Activated CD4-positive, alpha-beta T cell treated with anti-CD3 and anti-CD28 coated beads, Interleukin-2, amount 50 U/mL, for 48 hours (primary cell): Measurements from ENCODE around the gene DSP.

Experiments used
- DNase-seq, 2 experiments: peaks; one replicate each; pipeline ENCODE4 v3.0.0-alpha.2; 2020

The DSP gene, protein sequence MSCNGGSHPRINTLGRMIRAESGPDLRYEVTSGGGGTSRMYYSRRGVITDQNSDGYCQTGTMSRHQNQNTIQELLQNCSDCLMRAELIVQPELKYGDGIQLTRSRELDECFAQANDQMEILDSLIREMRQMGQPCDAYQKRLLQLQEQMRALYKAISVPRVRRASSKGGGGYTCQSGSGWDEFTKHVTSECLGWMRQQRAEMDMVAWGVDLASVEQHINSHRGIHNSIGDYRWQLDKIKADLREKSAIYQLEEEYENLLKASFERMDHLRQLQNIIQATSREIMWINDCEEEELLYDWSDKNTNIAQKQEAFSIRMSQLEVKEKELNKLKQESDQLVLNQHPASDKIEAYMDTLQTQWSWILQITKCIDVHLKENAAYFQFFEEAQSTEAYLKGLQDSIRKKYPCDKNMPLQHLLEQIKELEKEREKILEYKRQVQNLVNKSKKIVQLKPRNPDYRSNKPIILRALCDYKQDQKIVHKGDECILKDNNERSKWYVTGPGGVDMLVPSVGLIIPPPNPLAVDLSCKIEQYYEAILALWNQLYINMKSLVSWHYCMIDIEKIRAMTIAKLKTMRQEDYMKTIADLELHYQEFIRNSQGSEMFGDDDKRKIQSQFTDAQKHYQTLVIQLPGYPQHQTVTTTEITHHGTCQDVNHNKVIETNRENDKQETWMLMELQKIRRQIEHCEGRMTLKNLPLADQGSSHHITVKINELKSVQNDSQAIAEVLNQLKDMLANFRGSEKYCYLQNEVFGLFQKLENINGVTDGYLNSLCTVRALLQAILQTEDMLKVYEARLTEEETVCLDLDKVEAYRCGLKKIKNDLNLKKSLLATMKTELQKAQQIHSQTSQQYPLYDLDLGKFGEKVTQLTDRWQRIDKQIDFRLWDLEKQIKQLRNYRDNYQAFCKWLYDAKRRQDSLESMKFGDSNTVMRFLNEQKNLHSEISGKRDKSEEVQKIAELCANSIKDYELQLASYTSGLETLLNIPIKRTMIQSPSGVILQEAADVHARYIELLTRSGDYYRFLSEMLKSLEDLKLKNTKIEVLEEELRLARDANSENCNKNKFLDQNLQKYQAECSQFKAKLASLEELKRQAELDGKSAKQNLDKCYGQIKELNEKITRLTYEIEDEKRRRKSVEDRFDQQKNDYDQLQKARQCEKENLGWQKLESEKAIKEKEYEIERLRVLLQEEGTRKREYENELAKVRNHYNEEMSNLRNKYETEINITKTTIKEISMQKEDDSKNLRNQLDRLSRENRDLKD (N-terminal part only)

DNA sequence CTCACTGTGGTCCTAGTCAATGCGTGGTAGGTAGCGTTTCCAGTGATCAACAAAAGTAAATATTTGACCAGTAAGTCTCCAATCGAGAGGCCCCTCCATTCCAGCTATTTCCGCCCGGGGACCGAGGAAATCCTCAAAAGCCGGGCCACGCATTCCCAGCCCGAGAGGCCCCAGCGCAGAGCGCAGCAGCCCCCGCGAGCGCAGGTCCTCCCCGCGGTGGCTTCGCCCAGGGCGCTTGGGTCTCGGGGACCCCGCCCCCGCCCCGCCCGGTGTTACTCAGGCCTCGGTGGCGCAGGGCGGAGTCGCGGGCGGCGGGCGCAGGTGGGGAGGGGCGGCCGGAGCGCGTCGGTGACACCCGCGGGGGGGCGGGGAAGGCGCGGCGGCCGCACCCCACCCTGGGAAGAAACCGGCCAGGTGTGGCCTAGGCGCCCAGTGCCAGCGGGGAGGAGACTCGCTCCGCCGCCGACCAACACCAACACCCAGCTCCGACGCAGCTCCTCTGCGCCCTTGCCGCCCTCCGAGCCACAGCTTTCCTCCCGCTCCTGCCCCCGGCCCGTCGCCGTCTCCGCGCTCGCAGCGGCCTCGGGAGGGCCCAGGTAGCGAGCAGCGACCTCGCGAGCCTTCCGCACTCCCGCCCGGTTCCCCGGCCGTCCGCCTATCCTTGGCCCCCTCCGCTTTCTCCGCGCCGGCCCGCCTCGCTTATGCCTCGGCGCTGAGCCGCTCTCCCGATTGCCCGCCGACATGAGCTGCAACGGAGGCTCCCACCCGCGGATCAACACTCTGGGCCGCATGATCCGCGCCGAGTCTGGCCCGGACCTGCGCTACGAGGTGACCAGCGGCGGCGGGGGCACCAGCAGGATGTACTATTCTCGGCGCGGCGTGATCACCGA is at the start of gene DSP:
DSP (plus strand) TSS at position 497 of the 890 bp plus-strand sequence; CDS start at position 742, 245 bp downstream.
- DNase-seq, result peak; percentile 24 to 43

DNA sequence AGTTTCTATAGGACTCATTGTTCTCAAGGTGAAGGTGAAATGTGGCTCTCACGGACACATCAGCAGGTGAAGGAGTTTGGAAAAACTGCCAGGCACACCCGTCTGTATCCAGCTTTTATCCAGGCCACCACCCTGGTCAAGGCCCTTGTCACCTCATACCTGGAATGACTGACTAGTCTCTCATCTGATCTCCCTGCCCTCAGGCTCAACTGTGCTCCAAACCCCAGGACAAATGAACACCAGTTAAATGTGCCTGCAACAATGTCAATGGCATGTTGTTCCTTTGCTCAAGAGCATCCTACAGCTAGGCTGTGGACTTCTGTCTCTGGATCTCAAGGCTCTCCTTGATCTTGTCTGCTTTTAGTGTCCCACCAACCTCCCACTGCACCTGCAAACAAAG is 47.6 kb upstream of the DSP start:
- DNase-seq, result no peak

DNA sequence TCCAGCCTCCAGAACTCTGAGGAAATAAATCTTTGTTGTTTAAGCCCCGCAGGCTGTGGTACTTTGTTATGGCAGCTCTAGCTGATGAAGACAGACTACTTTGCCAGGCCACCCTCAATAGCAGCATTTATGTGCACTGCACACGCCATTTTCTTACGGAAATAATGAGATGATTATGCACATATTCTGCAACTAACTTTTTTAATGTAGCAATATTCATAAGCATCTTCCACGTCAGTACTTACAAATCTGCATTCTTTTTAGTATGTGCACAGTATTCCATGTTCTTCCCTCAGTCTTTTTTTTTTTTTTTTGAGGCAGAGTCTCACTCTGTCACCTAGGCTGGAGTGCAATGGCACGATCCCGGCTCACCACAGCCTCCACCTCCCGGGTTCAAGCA is 46.8 kb upstream of the DSP start:
- no peak for DNase-seq

DNA sequence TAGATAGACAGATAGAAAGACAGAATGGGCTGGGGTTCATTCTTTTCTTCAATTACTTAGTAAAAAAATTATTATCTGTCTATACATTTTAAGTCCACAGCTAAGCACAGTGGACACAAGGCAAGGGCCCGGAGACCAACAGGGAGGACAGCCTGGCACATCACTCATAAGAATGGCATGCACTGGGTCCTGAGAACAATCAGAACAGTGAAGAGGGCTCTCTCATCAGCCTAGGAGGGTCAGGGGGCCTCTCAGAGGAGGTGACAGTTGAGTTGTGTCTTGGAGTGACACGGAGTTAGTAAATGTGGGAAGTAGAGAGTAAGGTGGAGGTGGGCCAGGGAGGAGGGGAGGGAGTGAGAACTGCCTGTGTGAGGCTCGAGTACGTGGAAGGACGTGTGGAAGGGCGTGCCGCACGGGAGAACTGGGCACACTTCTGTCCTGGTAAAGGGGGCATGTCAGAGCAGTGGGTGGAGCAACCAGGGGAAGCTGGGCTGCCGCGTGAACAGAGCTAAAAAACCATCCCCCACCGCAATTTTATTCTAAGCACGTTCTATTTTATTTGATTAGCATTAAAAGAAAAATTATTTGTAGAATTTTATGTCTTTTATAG is 45.1 kb upstream of the DSP start:
- no peak for DNase-seq

DNA sequence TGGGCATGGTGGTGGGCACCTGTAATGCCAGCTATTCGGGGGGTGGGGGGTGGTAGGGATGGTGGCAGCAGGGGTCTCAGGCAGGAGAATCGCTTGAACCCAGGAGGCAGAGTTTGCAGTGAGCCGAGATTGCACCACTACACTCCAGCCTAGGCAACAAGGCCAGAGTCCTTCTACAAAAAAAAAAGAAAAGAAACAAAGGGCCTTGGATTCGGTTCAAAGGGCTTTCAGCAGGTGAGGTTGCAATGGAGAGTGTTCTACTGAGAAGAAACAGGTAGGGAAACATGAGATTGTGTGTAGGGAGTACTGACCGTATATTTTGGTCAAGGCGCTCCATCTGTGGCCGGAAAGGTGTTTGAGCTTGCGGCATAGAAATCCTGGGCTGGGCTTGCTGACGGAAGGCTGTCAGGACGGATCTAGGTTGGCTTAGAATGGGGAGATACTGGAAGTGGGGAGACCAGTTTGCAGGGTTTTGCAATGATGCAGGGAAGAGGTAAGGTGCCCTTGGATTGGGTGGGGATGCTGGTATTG is 40.7 kb upstream of the DSP start:
- DNase-seq, result no peak

DNA sequence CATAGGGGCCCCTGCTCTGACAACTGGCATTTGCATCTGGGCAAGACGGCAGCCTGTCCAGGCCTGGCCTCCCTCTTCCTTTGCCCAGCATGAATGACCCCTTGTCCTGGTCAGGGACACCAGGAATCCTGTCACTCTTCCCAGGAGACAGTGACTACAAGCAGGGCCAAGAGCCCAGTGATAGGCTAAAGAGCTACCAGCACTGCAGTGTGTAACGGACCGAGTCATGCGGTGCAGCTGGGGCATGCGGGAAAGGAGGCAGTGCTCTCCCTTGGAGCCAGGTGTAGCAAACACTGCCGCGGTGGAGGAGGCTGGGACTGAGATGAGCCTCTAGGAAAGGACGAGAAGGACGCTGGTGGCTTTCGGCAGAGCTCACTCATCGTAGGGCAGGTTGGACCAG is 38.7 kb upstream of the DSP start:
- no peak for DNase-seq

DNA sequence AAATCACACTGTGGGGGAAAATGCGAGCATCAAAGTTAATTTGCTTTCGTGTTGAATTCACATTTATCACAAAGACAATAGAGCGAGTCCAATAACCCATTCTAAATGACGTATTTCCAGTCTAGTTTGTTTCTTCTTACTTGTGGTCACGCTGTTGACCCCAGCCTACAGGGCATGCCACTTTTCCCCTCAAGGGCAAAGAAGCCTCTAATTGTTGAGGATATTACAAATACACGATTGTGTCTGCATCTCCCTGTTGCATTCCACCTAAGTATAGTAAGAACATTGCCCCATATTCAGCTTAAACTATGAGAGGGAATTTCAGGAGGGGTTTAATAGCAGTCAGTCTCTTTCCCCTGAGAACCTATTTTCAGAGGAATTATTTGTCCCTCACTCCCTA is 37.4 kb upstream of the DSP start:
- no peak for DNase-seq

DNA sequence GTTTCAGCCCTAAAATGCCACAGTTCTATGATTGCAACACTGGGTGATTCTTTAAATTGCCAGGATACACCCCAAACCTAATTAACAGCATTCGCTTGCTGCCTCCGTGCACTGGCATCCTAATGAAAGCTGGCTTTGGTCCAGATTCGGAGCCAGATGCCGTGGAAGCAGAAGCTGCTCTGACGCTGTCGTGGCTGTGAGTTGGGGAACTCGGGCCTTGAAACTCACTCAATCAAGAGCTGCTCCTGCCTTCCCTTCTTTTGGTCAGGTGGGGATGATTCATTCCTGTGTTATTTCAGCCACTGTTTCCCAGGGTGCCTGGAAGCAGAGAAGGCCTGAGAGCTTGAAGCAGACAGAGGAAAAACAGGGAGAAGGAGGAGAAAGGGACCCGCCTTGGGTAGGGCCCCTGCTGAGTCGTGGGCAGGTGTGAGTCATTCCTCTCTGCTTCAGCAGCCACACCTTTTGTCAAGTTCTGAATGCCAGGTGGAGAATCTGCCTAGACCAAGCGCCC is 36.2 kb upstream of the DSP start:
- DNase-seq, result peak in 1 of 2 experiments; percentile 2

DNA sequence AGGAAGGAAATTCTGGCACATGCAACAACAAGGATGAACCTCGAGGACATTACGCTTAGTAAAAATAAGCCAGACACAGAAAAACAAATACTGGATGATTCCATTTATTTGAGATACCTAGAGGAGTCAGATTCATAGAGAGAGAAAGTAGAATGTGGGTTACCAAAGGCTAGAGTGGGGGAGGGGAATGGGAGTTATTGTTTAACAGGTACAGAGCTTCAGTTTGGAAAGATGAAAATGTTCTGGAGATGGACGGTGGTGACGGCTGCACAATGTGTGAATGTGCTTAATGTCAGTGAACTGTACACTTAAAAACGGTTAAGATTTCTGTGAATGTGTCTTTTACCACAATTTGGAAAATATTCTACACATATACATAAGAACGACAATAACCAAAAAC is 33.9 kb upstream of the DSP start:
- DNase-seq, result no peak

DNA sequence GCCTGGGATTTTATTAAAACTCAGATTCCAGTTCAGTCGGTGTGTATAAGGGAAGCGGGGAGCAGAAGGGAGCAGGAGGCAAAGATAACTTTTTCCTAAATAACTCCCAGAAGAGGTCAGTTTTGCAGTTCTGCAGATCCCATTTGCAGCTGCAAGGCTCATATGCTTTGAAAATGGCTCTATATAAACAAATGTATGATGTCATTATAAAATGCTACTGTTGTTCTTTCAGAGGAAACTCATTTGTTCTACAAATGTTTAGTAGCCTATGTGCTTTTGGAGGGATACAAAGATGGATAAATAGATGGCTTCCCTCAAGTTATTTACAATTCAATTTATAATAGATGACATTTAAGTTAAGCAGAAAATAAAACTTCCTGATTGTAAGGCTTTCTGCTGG is 29.2 kb upstream of the DSP start:
- DNase-seq, result no peak

DNA sequence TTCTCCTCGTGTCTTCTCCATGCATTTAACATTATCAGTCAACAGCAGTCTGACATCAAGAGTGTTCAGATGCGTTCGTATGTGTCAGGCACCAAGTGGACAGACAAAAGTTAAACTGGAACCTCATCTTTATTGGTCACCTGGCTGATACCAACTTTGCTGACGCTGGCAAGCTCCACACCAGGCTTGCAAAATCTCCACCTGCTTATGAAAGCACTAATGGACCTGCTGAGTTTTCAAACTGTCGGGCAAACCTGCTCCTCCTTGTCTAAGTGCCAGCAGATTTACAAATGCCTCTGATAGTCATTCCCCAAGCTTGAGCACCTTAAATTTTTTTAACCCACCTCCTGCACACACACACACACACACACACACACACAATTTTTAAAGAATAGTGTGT is 27.9 kb upstream of the DSP start:
- no peak for DNase-seq

DNA sequence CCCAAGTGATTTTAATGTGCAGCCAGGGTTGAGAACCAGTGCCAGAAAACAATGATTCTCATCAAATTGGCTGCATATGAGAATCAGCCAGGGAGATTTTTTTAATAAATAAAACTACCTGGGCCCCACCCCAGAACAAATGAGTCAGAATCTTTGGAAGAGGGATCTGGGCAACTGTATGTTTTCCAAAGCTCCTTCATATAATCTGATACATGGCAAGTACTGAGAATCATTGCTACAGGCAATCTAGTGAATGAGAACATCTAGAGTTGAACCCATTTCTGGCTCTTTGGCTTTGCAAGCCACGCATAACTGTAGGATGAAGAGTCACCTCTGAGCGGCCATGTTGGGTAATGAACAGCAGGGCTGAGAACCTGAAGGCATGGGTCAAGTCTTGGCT is 26.1 kb upstream of the DSP start:
- DNase-seq, result no peak

DNA sequence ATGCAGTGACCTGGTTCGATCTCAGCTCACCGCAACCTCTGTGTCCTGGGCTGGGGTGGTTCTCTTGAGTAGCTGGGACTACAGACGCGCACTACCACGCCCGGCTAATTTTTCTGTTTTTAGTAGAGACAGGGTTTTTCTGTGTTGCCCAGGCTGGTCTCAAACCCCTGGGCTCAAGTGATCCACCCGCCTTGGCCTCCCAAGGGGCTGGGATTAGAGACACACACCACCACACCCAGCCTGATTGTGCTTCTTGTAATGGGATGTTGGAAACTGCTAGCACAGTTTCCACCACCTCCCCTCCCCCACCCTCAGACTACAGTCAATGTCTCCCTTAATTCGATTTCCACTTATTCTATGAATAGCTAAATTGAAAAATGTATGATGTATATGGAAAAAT is 22.6 kb upstream of the DSP start:
- no peak for DNase-seq

DNA sequence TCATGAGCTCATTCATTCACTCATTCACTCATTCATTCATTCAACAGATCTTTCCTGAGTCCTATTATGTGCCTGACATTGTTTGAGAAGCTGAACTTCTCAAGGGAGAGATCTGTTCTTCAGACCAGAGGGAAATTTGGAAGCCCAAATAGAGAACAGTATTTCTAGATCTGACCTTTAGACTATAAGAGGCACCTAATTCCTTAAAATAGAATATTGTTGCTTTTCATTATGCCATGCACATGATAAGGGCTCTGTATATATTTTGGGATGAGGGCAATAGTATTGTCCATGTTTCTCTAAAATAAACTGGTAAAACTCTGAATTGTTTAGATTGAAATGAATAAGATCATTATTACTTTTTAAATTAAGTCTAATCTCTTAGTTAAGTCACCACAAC is 18.6 kb upstream of the DSP start:
- no peak for DNase-seq

DNA sequence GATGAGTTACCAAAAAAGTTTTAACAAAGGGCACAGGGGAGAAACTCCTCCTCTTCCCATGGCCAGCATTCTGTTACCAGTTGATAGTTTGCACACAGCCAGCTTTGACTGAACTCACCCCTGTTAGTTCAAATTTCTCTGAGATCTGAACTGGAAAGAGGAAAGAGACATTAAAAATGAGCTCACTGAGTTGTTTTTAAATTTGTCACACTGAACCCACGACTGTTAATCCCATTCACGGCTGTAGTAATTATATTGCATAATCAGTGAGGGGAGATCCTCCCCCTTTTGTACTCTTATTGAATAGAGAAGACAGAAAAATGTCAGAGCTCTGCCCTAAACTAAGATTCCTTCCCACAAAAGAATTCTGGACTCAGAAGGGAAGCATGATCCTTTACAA is 17.5 kb upstream of the DSP start:
- DNase-seq, result no peak

DNA sequence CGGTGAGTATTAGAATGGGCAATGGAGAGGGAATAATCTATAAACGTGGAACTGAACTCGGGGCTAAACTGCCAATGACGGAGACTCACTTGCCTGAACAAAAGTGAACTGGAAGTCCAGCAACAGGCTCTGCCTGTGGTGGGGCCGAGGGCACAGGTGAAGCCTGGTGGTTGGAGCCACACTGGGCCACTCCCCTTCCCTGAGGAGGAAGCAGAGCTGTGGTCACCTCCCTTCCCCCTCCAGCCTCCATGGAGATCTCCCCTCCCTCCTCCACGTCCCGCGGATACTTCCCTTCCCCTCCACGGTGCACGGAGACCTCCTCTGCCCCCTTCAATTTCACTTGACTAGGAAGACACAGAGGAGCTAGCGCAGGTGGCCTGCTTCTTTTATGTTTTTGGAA is 14.7 kb upstream of the DSP start:
- DNase-seq, result no peak

DNA sequence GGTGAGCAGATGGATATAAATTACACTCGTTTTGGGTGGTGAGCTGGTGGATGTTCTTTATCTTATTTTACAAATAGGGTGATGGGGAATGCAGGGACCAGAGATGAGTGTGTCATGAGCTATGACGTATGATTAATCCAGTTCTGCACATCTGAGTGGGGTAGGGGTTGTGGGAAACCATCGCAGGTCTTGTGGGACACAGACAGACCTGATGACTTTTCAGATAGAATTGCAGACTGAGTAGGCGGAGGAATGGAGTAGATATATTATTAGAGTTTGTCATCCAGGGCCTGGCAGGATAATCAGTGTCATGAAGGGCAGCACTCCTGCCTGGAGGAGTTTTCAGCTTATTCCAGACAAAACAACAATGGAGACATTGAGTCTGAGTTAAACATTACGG is 12.9 kb upstream of the DSP start:
- no peak for DNase-seq

DNA sequence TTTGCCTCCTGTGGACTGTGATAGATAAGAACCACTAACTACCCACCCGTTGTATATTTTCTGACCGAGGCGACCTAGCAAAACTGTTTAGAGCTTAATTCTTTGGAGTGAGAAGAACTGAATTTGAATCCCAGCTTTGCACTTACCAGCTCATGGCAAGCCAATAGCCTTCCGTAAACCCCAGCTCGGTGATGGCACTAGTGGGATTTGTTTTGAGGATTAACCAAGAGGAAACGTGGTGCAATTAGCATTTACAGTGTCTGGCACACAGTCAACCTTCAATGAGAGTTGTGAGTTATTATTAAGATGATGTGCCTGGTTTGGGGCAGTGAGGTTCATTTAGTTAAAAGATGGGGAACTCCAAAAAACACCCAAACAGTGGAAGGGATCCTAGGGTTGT is 12.3 kb upstream of the DSP start:
- DNase-seq, result no peak

DNA sequence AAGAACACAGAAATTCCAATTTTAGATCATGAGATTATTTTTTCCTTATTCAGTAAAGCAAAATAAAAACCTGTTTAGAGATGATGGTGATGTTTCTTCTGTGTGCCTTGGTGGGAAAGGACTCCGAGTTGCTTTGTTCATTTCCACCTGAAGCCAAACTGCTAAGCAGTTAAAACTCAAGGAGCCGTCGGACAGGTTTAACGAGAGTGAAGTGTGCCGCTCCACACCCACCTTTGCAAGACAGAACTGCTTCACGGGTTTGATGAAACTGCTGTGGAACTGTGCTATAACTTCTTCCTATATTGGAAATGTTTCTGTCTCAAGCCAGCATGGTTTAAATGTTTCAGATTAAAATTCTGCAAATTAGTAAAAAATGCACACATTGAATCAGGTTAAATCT is 9.2 kb upstream of the DSP start:
- DNase-seq, result no peak

DNA sequence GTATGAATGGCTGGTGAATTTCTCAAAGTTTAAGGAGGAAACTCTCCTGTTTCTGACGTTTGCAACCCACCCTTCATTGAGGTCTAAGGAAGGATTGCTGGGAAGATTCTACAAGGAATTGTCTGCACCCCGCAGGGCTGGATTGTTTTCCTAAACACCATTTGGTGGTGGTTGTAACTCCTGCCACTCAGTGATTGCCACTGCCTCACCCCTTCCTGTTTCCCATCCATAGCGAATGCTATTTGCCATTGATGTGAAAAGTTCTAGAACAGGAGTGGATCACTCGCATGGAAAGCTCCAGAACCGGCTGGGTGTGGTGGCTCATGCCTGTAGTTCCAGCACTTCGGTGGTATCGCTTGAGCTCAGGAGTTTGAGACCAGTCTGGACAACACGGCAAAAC is 8.7 kb upstream of the DSP start:
- DNase-seq, result no peak

DNA sequence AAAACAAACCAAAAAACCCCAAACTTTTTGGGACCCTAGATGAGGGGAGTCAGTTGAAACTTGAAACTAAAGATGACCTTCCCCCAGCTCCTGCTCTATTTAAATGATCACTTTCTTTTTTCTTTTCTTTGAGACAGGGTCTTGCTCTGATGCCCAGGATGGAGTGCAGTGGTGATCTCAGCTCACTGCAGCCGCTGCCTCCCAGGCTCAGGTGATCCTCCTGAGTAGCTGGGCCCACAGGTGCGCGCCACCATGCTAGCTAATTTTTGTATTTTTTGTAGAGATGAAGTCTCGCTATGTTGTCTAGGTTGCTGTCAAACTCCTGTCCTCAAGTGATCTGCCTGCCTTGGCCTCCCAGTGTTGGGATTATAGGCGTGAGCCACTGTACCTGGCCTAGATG is 7.3 kb upstream of the DSP start:
- no peak for DNase-seq
